K562 (cell line): ENCODE results near the gene PIP4K2C. TPM values are rescaled to one million over a fixed set of nuclear protein-coding genes. Genes with fewer than 3 reads are reported as not detected.
A peak's percentile ranks its signal among the peaks of the same experiment; 100 is the strongest.

Source experiments
- ATAC-seq: fragments of 200-7000 bp; cut with Tn5 transposase; 3 replicates; pipeline ENCODE4 v1.9.1; 2020; ENCODE audit warnings: moderate library complexity
- BruUV-seq: library from RNA; stranded (reverse); fragments of 400-500 nt; replicated peaks from 2 replicates; lab custom pipeline; 2021; lab: Mats Ljungman, UMichigan
- CTCF ChIA-PET: fragments of 300-600 bp; formaldehyde crosslinking; extraction: SDS; loops from one replicate; lab custom pipeline; 2021; ENCODE audit warnings: low intra/inter-chr PET ratio; lab: Yijun Ruan, JAX
- POLR2A ChIA-PET: fragments of 300-600, 350-650 bp; sonication (Branson Sonifier 250); formaldehyde crosslinking; extraction: SDS; loops from one replicate; lab custom pipeline; 2021; ENCODE audit warnings: antibody characterized with exemption, inconsistent platforms; lab: Yijun Ruan, JAX
- DNase-seq, 4 experiments: peaks; one replicate each; pipeline versions ENCODE4 v3.0.0 to v3.0.0-alpha.2; 2011 to 2018; ENCODE audit warnings: low spot score in 3 of 4, mixed read lengths in 3 of 4; ENCODE audit errors: extremely low read depth in 1 of 4
- FAIRE-seq: peaks from 2 replicates; lab custom pipeline; 2011; peaks lifted over from hg19 to GRCh38; lab: Jason Lieb, UNC
- H2AFZ ChIP-seq: 2 replicates; pipeline ENCODE4 v1.6.0; 2011; ENCODE audit warnings: low read depth, low read length, control low read depth, inconsistent platforms
- H3K27ac ChIP-seq: fragments of 200-600 bp; 3 replicates; pipeline ENCODE4 v1.8.0; 2011; ENCODE audit warnings: low read depth, mild to moderate bottlenecking, control low read depth, inconsistent platforms, low read length, moderate library complexity, mixed read lengths; ENCODE audit errors: extremely low read depth
- H3K27me3 ChIP-seq, 2 experiments: fragments of 300-600 bp in 1 of 2; 2 replicates in 1 of 2; 3 replicates in 1 of 2; pipeline versions ENCODE4 v1.6.0 to v1.8.0; 2011; ENCODE audit warnings: inconsistent platforms in 2 of 2, low read length in 2 of 2, mild to moderate bottlenecking in 1 of 2, mixed read lengths in 1 of 2, moderate library complexity in 1 of 2; ENCODE audit not compliant: control insufficient read depth in 2 of 2, insufficient read depth in 2 of 2
- H3K36me3 ChIP-seq: fragments of 300-600 bp; 3 replicates; pipeline ENCODE4 v1.8.0; 2011; ENCODE audit warnings: mild to moderate bottlenecking, low read length, inconsistent platforms; ENCODE audit not compliant: control insufficient read depth, insufficient read depth
- H3K4me1 ChIP-seq, 2 experiments: fragments of 200-600 bp in 1 of 2; replicated peaks in 1 of 2; 2 replicates in 1 of 2; 3 replicates in 1 of 2; pipeline versions ENCODE4 v1.5.1 to v1.8.0; 2011; ENCODE audit warnings: inconsistent platforms in 2 of 2, low read length in 2 of 2, mild to moderate bottlenecking in 1 of 2, mixed read lengths in 1 of 2, moderate library complexity in 1 of 2; ENCODE audit not compliant: control insufficient read depth in 2 of 2, insufficient read depth in 2 of 2
- H3K4me2 ChIP-seq: 2 replicates; pipeline ENCODE4 v1.6.1; 2011; ENCODE audit warnings: low read length, control low read depth, inconsistent platforms, mixed read lengths; ENCODE audit not compliant: insufficient read depth
- H3K4me3 ChIP-seq: fragments of 200-600 bp; sonication (generic), shearing (Covaris generic); 2 replicates; pipeline ENCODE4 v1.5.1; 2016; ENCODE audit warnings: control low read depth, inconsistent platforms
- H3K79me2 ChIP-seq: fragments of 200-600 bp; 3 replicates; pipeline ENCODE4 v1.8.0; 2011; ENCODE audit warnings: low read length, inconsistent platforms; ENCODE audit not compliant: control insufficient read depth, insufficient read depth
- H3K9ac ChIP-seq, 2 experiments: 2 replicates each; pipeline versions ENCODE4 v1.6.0 to v1.6.1; 2011; ENCODE audit warnings: low read depth in 2 of 2, low read length in 2 of 2, control low read depth in 1 of 2, inconsistent platforms in 1 of 2, mild to moderate bottlenecking in 1 of 2, mixed read lengths in 1 of 2; ENCODE audit not compliant: insufficient read depth in 1 of 2
- H3K9me1 ChIP-seq: one replicate; pipeline ENCODE4 v1.6.0; 2011; ENCODE audit warnings: inconsistent platforms, mild to moderate bottlenecking, low read length, moderate library complexity; ENCODE audit not compliant: control insufficient read depth, insufficient read depth
- H3K9me3 ChIP-seq: replicated peaks from 2 replicates; pipeline ENCODE4 v1.5.1; 2011; ENCODE audit warnings: low read depth, low read length, inconsistent platforms; ENCODE audit not compliant: control insufficient read depth, insufficient read depth
- H4K20me1 ChIP-seq: replicated peaks from 2 replicates; pipeline ENCODE4 v1.6.1; 2011; ENCODE audit warnings: low read length, inconsistent platforms, mixed read lengths; ENCODE audit not compliant: control insufficient read depth, insufficient read depth
- POLR2G ChIP-seq: fragments of 200-400 bp; formaldehyde crosslinking; IDR thresholded peaks from 2 replicates; pipeline ENCODE4 v1.6.1; 2017; ENCODE audit warnings: low read depth, mild to moderate bottlenecking, antibody characterized with exemption, low read length, moderate library complexity
- WGBS: fragments of 100-300 bp; shearing (Covaris generic); methylation state at CpG from one replicate; pipeline ENCODE4 v1.1.6; 2016; ENCODE audit warnings: low coverage, mixed read lengths; ENCODE audit not compliant: insufficient coverage; ENCODE audit errors: missing lambda C conversion rate; 5-methylcytosine and 5-hydroxymethylcytosine counted together
- in situ Hi-C: fragments of 300-500 bp; cut with MboI; formaldehyde crosslinking; loops from 4 replicates; pipeline ENCODE4 v1.15.0; 2018; ENCODE audit warnings: inconsistent platforms, mixed read lengths
- intact Hi-C: fragments of 100-400 bp; cut with micrococcal nuclease; formaldehyde crosslinking; loops from 2 replicates; pipeline ENCODE4 v1.14.2; 2022
- polyA plus RNA-seq, 8 experiments: library from polyadenylated mRNA; depleted of rRNA in 4 of 8; stranded (reverse) in 5 of 8; unstranded in 3 of 8; fragments of >200 nt; fragmentation: Nextera tagmentation in 2 of 8; fragmentation: Illumina TruSeq in 1 of 8; extraction: Ambion mirVana in 2 of 8; extraction: Trizol in 1 of 8; gene quantifications; 2 replicates each; pipeline versions ENCODE4 v1.2.1 to v1.2.3, GENCODE V29; 2011 to 2014; ENCODE audit warnings: inconsistent platforms in 1 of 8, missing spikeins in 1 of 8
- total RNA-seq, 7 experiments: library from RNA; depleted of rRNA in 6 of 7; stranded (reverse); fragments of >200 nt in 6 of 7; fragmentation: Illumina TruSeq in 2 of 7; extraction: Trizol in 2 of 7; gene quantifications; 2 replicates each; pipeline versions ENCODE4 v1.2.1 to v1.2.3, GENCODE V29; 2011 to 2021; ENCODE audit warnings: low replicate concordance in 1 of 7
- TF ChIP-seq, protein P1 (sequence below): fragments of 450-650 bp; formaldehyde crosslinking; IDR thresholded peaks from 2 replicates; pipeline ENCODE4 v1.4.0; 2020; ENCODE audit warnings: mild to moderate bottlenecking, moderate library complexity
- TF ChIP-seq, protein P2 (sequence below): fragments of 250-450 bp; sonication (Bioruptor Pico); IDR thresholded peaks from 2 replicates; pipeline ENCODE4 v1.8.0; 2022; ENCODE audit warnings: inconsistent platforms, mild to moderate bottlenecking, moderate library complexity, borderline replicate concordance

PIP4K2C gene
- total and polyA plus RNA-seq, 9 of the 15 experiments (the other 6 are each of a cell fraction or from before 2014, with no cell fraction given): 9.0 to 41.4 (median 18.3) TPM

DNA sequence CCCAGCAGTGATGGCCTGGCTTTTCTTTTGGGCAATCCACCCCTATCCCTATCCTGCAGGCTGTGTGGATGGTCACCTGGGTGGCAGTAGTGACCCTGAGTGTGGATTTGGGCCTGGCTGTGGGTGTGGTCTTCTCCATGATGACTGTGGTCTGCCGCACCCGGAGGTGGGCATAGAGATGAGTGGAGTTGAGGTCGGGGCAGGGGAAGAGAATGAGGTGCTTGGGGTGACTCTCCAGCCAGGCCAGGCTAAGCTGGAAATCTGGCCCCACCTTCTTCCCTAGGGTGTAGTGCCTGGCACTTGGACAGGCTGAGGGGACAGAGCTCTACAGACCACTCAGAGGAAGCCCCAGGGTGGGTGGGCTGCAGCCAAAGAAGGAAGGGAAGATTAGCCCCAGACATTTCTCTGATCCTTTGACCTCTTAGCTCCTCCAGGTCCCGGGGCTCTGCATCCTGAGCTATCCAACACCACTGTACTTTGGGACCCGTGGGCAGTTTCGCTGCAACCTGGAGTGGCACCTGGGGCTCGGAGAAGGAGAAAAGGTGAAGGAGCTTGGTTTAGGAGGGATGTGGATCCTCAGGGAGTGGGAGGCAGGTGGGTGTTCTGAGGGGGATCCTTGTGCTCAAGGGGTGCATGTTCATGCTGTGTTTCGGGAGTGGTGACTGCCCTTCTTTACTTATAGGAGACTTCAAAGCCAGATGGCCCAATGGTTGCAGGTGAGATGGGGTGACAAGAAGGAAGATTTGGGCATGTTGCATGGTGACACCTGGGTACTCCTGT lies 33.6 kb downstream of the PIP4K2C start:
- POLR2A ChIA-PET: interaction anchor here (1.0 to 1.2 kb wide), 2 partner anchors 36 to 142 kb away, joined by 3 to 4 read pairs; no protein-coding TSS in a partner anchor
- H2AFZ ChIP-seq: no peak overlapping the region
- no peaks in the 10 kb centered on the region for H4K20me1 ChIP-seq
- TF ChIP-seq, protein P1, sequence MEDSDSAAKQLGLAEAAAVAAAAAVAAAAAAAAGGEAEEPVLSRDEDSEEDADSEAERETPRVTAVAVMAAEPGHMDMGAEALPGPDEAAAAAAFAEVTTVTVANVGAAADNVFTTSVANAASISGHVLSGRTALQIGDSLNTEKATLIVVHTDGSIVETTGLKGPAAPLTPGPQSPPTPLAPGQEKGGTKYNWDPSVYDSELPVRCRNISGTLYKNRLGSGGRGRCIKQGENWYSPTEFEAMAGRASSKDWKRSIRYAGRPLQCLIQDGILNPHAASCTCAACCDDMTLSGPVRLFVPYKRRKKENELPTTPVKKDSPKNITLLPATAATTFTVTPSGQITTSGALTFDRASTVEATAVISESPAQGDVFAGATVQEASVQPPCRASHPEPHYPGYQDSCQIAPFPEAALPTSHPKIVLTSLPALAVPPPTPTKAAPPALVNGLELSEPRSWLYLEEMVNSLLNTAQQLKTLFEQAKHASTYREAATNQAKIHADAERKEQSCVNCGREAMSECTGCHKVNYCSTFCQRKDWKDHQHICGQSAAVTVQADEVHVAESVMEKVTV (CRISPR knock-in tag): no peak
- TF ChIP-seq, protein P2, sequence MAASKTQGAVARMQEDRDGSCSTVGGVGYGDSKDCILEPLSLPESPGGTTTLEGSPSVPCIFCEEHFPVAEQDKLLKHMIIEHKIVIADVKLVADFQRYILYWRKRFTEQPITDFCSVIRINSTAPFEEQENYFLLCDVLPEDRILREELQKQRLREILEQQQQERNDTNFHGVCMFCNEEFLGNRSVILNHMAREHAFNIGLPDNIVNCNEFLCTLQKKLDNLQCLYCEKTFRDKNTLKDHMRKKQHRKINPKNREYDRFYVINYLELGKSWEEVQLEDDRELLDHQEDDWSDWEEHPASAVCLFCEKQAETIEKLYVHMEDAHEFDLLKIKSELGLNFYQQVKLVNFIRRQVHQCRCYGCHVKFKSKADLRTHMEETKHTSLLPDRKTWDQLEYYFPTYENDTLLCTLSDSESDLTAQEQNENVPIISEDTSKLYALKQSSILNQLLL (CRISPR knock-in tag): no peak
- TF ChIP-seq POLR2G: 0 out of 2 replicates have a peak, but pooled peaks have one; percentile 6
- no peaks in the 10 kb centered on the region for H3K27me3 ChIP-seq
- H3K79me2 ChIP-seq: no peaks in the 10 kb centered on the region
- H3K36me3 ChIP-seq: peaks cover 31% of the 10 kb centered on the region; the same call in 2 of the 3 replicates
- BruUV-seq: no TSS peak
- H3K9ac ChIP-seq: peak overlapping the region in 1 of 2 experiments; percentile 37; a peak in 1 of 4 replicates
- no peaks in the 10 kb centered on the region for H3K9me1 ChIP-seq
- intact Hi-C loops (loop anchor here (5.0 kb wide), 1 partner anchor 102 kb away; the partner anchor contains the start of genes DDIT3 and MBD6), in situ Hi-C loops (loop anchor here (5.0 kb wide), 2 partner anchors 68 to 108 kb away; partner anchors contain the start of gene OS9)
- no peak overlapping the region for H3K4me2 ChIP-seq
- peaks cover 20 to 35% of the 10 kb centered on the region in 2 experiments for H3K4me1 ChIP-seq
- WGBS: 61% methylated on average over 7 of the region's 8 CpGs
- no peak overlapping the region for H3K4me3 ChIP-seq
- FAIRE-seq (no peak), DNase-seq (no peak), ATAC-seq (no peak)
- CTCF ChIA-PET: no interaction called here
- H3K27ac ChIP-seq: no peak overlapping the region
- H3K9me3 ChIP-seq: no peaks in the 10 kb centered on the region
